Activated CD8-positive, alpha-beta memory T cell treated with anti-CD3 and anti-CD28 coated beads for 24 hours (primary cell): Measurements from ENCODE around the gene SFTPA2.
"Not testable (repeated sequence)": the region's sequence is repeated elsewhere in the genome, so short reads cannot be mapped to it uniquely, and the experiment has no call there.

Experiments used
- DNase-seq: peaks from one replicate; pipeline ENCODE4 v3.0.0-alpha.2; 2020

SFTPA2 gene

GRCh38 chr10:79560160-79560709 lies at the start of gene SFTPA2:
Gene SFTPA2, minus strand, starts transcription at chr10:79560407. Its CDS starts 924 bp downstream, at chr10:79559483.
- DNase-seq, result no peak

- peak; percentile 69 for DNase-seq
Observed at GRCh38 chr10:79608505-79609375, 48.5 kb upstream of the SFTPA2 start.

- no peak for DNase-seq
Observed at GRCh38 chr10:79605308-79605707, 45.1 kb upstream of the SFTPA2 start.

GRCh38 chr10:79604294-79604693 lies 44.1 kb upstream of the SFTPA2 start:
- DNase-seq, result no peak

- DNase-seq, result no peak
Observed at GRCh38 chr10:79602953-79603352, 42.7 kb upstream of the SFTPA2 start.

GRCh38 chr10:79601939-79602338 lies 41.7 kb upstream of the SFTPA2 start:
- DNase-seq, result no peak

- DNase-seq, result not testable (repeated sequence)
Observed at GRCh38 chr10:79599644-79600043, 39.4 kb upstream of the SFTPA2 start.

GRCh38 chr10:79595510-79595909 lies 35.3 kb upstream of the SFTPA2 start:
- no peak for DNase-seq

- DNase-seq, result not testable (repeated sequence)
Observed at GRCh38 chr10:79594565-79594964, 34.4 kb upstream of the SFTPA2 start.

GRCh38 chr10:79593377-79593776 lies 33.2 kb upstream of the SFTPA2 start:
- no peak for DNase-seq

GRCh38 chr10:79588800-79589199 lies 28.6 kb upstream of the SFTPA2 start:
- no peak for DNase-seq

GRCh38 chr10:79586933-79587332 lies 26.7 kb upstream of the SFTPA2 start:
- no peak for DNase-seq

- DNase-seq, result no peak
Observed at GRCh38 chr10:79585870-79586527, 25.8 kb upstream of the SFTPA2 start.

- no peak for DNase-seq
Observed at GRCh38 chr10:79583488-79584024, 23.3 kb upstream of the SFTPA2 start.

GRCh38 chr10:79582954-79583353 lies 22.7 kb upstream of the SFTPA2 start:
- DNase-seq, result not testable (repeated sequence)

GRCh38 chr10:79582096-79582495 lies 21.9 kb upstream of the SFTPA2 start:
- DNase-seq, result no peak

- no peak for DNase-seq
Observed at GRCh38 chr10:79581044-79581443, 20.8 kb upstream of the SFTPA2 start.

GRCh38 chr10:79579361-79579760 lies 19.2 kb upstream of the SFTPA2 start:
- DNase-seq, result no peak

- not testable (repeated sequence) for DNase-seq
Observed at GRCh38 chr10:79570624-79571023, 10.4 kb upstream of the SFTPA2 start.

- DNase-seq, result no peak
Observed at GRCh38 chr10:79563426-79563825, 3.2 kb upstream of the SFTPA2 start.

GRCh38 chr10:79562135-79562756 lies 2.0 kb upstream of the SFTPA2 start:
- peak; percentile 76 for DNase-seq

GRCh38 chr10:79561257-79561656 lies 1.1 kb upstream of the SFTPA2 start:
- no peak for DNase-seq

GRCh38 chr10:79559726-79560125 lies 481 bp downstream of the SFTPA2 start:
- no peak for DNase-seq
